ENCODE results near the gene KIF26B. TPM values are rescaled to one million over a fixed set of nuclear protein-coding genes. Genes with fewer than 3 reads are reported as not detected.
A peak's percentile ranks its signal among the peaks of the same experiment; 100 is the strongest.

The KIF26B gene
- total and polyA plus RNA-seq, 3 experiments from 2014 or later, result 0.11 to 0.16 TPM; not detected in 1

- Histone ChIP-seq H3K9me3 (ENCODE audit: low read length) (no peaks in the 10 kb centered on the region), H3K4me1 (ENCODE audit: insufficient read depth, low read length) (peaks cover 23% of the 10 kb centered on the region), H3K27ac (ENCODE audit: low read depth, low read length) (no peak overlapping the region), H3K36me3 (ENCODE audit: insufficient read depth, low read length) (no peaks in the 10 kb centered on the region), H3K4me3 (ENCODE audit: low read length) (peak overlapping the region; percentile 61), H3K27me3 (ENCODE audit: insufficient read depth, low read length, poor library complexity, severe bottlenecking) (peaks cover 30% of the 10 kb centered on the region)
- Mint-ChIP-seq H3K4me3 (peak overlapping the region; percentile 64 to 85 (median 80)), H3K27ac (no peak overlapping the region), H3K36me3 (peaks cover 0 to 8% (median 0%) of the 10 kb centered on the region in 3 donors), H3K4me1 (peaks cover 22 to 33% (median 30%) of the 10 kb centered on the region in 3 donors), H3K27me3 (peaks cover 37 to 68% of the 10 kb centered on the region in 2 donors), H3K9me3 (peaks cover 5 to 13% (median 9%) of the 10 kb centered on the region in 5 donors)
- ChIA-PET CTCF (interaction anchor here (1.1 to 1.3 kb wide), 2 partner anchors 10 to 11 kb away, joined by 3 read pairs; no protein-coding TSS in a partner anchor), POLR2A (no interaction called here)
- DNase-seq, result peak; percentile 33 to 75 (median 54)
Observed at GRCh38 chr1:245156041-245156735, 1.4 kb downstream of the KIF26B start.

GRCh38 chr1:245156736-245157505 lies 2.1 kb downstream of the KIF26B start:
- Histone ChIP-seq H3K27ac (ENCODE audit: low read depth, low read length) (no peak overlapping the region), H3K4me3 (ENCODE audit: low read length) (peak overlapping the region; percentile 36), H3K4me1 (ENCODE audit: insufficient read depth, low read length) (peaks cover 23% of the 10 kb centered on the region), H3K9me3 (ENCODE audit: low read length) (no peaks in the 10 kb centered on the region), H3K27me3 (ENCODE audit: insufficient read depth, low read length, poor library complexity, severe bottlenecking) (peaks cover 30% of the 10 kb centered on the region), H3K36me3 (ENCODE audit: insufficient read depth, low read length) (no peaks in the 10 kb centered on the region)
- Mint-ChIP-seq H3K36me3 (peaks cover 0 to 8% (median 0%) of the 10 kb centered on the region in 3 donors), H3K4me1 (peaks cover 22 to 33% (median 30%) of the 10 kb centered on the region in 3 donors), H3K27me3 (peaks cover 37 to 61% of the 10 kb centered on the region in 2 donors), H3K9me3 (peaks cover 5 to 13% (median 11%) of the 10 kb centered on the region in 5 donors), H3K4me3 (peak overlapping the region; percentile 67 to 78 (median 75)), H3K27ac (peak overlapping the region in 2 of 8 donors; percentile 13 to 19)
- ChIA-PET POLR2A (no interaction called here), CTCF (interaction anchor here (1.1 to 1.3 kb wide), 2 partner anchors 10 to 11 kb away, joined by 3 read pairs; no protein-coding TSS in a partner anchor)
- DNase-seq, result no peak

- Histone ChIP-seq H3K4me1 (ENCODE audit: insufficient read depth, low read length) (peaks cover 15% of the 10 kb centered on the region), H3K27me3 (ENCODE audit: insufficient read depth, low read length, poor library complexity, severe bottlenecking) (peaks cover 23% of the 10 kb centered on the region), H3K4me3 (ENCODE audit: low read length) (no peak overlapping the region), H3K27ac (ENCODE audit: low read depth, low read length) (no peak overlapping the region), H3K9me3 (ENCODE audit: low read length) (no peaks in the 10 kb centered on the region), H3K36me3 (ENCODE audit: insufficient read depth, low read length) (no peaks in the 10 kb centered on the region)
- H3K4me3 Mint-ChIP-seq, result no peak overlapping the region
- peaks cover 12 to 20% (median 17%) of the 10 kb centered on the region in 3 donors for H3K4me1 Mint-ChIP-seq
- H3K9me3 Mint-ChIP-seq, result peaks cover 5 to 13% (median 11%) of the 10 kb centered on the region in 5 donors
- ChIA-PET POLR2A (no interaction called here), CTCF (no interaction called here)
- H3K27me3 Mint-ChIP-seq, result peaks cover 23 to 54% of the 10 kb centered on the region in 2 donors
- no peak for DNase-seq
- H3K27ac Mint-ChIP-seq, result no peak overlapping the region
- peaks cover 0 to 11% (median 0%) of the 10 kb centered on the region in 3 donors for H3K36me3 Mint-ChIP-seq
Observed at GRCh38 chr1:245158913-245159312, 4.1 kb downstream of the KIF26B start.

- Mint-ChIP-seq H3K27me3 (peaks cover 21 to 58% of the 10 kb centered on the region in 2 donors), H3K27ac (no peak overlapping the region), H3K9me3 (peaks cover 5 to 13% (median 11%) of the 10 kb centered on the region in 5 donors), H3K4me3 (no peak overlapping the region), H3K36me3 (peaks cover 0 to 11% (median 0%) of the 10 kb centered on the region in 3 donors), H3K4me1 (peaks cover 7 to 14% (median 11%) of the 10 kb centered on the region in 3 donors)
- DNase-seq, result no peak
- peaks cover 18% of the 10 kb centered on the region for H3K27me3 ChIP-seq (ENCODE audit: insufficient read depth, low read length, poor library complexity, severe bottlenecking)
- H3K27ac ChIP-seq (ENCODE audit: low read depth, low read length), result no peak overlapping the region
- H3K4me3 ChIP-seq (ENCODE audit: low read length), result no peak overlapping the region
- no peaks in the 10 kb centered on the region for H3K36me3 ChIP-seq (ENCODE audit: insufficient read depth, low read length)
- peaks cover 7% of the 10 kb centered on the region for H3K4me1 ChIP-seq (ENCODE audit: insufficient read depth, low read length)
- CTCF ChIA-PET, result no interaction called here
- no peaks in the 10 kb centered on the region for H3K9me3 ChIP-seq (ENCODE audit: low read length)
- POLR2A ChIA-PET, result no interaction called here
Observed at GRCh38 chr1:245160288-245160687, 5.5 kb downstream of the KIF26B start.

GRCh38 chr1:245160741-245161400 lies 6.1 kb downstream of the KIF26B start:
- H3K4me1 ChIP-seq (ENCODE audit: insufficient read depth, low read length), result peaks cover 3% of the 10 kb centered on the region
- peaks cover 12% of the 10 kb centered on the region for H3K27me3 ChIP-seq (ENCODE audit: insufficient read depth, low read length, poor library complexity, severe bottlenecking)
- no peaks in the 10 kb centered on the region for H3K9me3 ChIP-seq (ENCODE audit: low read length)
- DNase-seq, result no peak
- H3K27ac ChIP-seq (ENCODE audit: low read depth, low read length), result no peak overlapping the region
- peaks cover 6 to 8% (median 6%) of the 10 kb centered on the region in 3 donors for H3K4me1 Mint-ChIP-seq
- peaks cover 26 to 58% of the 10 kb centered on the region in 2 donors for H3K27me3 Mint-ChIP-seq
- H3K4me3 ChIP-seq (ENCODE audit: low read length), result no peak overlapping the region
- H3K36me3 ChIP-seq (ENCODE audit: insufficient read depth, low read length), result no peaks in the 10 kb centered on the region
- H3K36me3 Mint-ChIP-seq, result peaks cover 0 to 14% (median 0%) of the 10 kb centered on the region in 3 donors
- POLR2A ChIA-PET, result no interaction called here
- CTCF ChIA-PET, result no interaction called here
- no peak overlapping the region for H3K27ac Mint-ChIP-seq
- peaks cover 5 to 15% (median 11%) of the 10 kb centered on the region in 5 donors for H3K9me3 Mint-ChIP-seq
- no peak overlapping the region for H3K4me3 Mint-ChIP-seq

GRCh38 chr1:245161866-245162265 lies 7.1 kb downstream of the KIF26B start:
- Histone ChIP-seq H3K27ac (ENCODE audit: low read depth, low read length) (no peak overlapping the region), H3K27me3 (ENCODE audit: insufficient read depth, low read length, poor library complexity, severe bottlenecking) (peaks cover 9% of the 10 kb centered on the region), H3K36me3 (ENCODE audit: insufficient read depth, low read length) (no peaks in the 10 kb centered on the region), H3K4me1 (ENCODE audit: insufficient read depth, low read length) (no peaks in the 10 kb centered on the region), H3K9me3 (ENCODE audit: low read length) (no peaks in the 10 kb centered on the region), H3K4me3 (ENCODE audit: low read length) (no peak overlapping the region)
- H3K4me1 Mint-ChIP-seq, result peaks cover 3 to 6% (median 6%) of the 10 kb centered on the region in 3 donors
- ChIA-PET CTCF (no interaction called here), POLR2A (no interaction called here)
- H3K36me3 Mint-ChIP-seq, result peaks cover 0 to 14% (median 0%) of the 10 kb centered on the region in 3 donors
- DNase-seq, result no peak
- H3K27me3 Mint-ChIP-seq, result peaks cover 33 to 64% of the 10 kb centered on the region in 2 donors
- H3K9me3 Mint-ChIP-seq, result peaks cover 5 to 15% (median 11%) of the 10 kb centered on the region in 5 donors
- H3K4me3 Mint-ChIP-seq, result no peak overlapping the region
- no peak overlapping the region for H3K27ac Mint-ChIP-seq

GRCh38 chr1:245166471-245166885 lies 11.7 kb downstream of the KIF26B start:
- Histone ChIP-seq H3K4me3 (ENCODE audit: low read length) (no peak overlapping the region), H3K27me3 (ENCODE audit: insufficient read depth, low read length, poor library complexity, severe bottlenecking) (peaks cover 7% of the 10 kb centered on the region), H3K9me3 (ENCODE audit: low read length) (no peaks in the 10 kb centered on the region), H3K36me3 (ENCODE audit: insufficient read depth, low read length) (no peaks in the 10 kb centered on the region), H3K27ac (ENCODE audit: low read depth, low read length) (no peak overlapping the region), H3K4me1 (ENCODE audit: insufficient read depth, low read length) (no peaks in the 10 kb centered on the region)
- Mint-ChIP-seq H3K27ac (no peak overlapping the region), H3K36me3 (peaks cover 0 to 7% (median 0%) of the 10 kb centered on the region in 3 donors), H3K9me3 (peaks cover 0 to 5% (median 0%) of the 10 kb centered on the region in 5 donors), H3K4me3 (no peak overlapping the region), H3K4me1 (no peaks in the 10 kb centered on the region), H3K27me3 (peaks cover 32 to 65% of the 10 kb centered on the region in 2 donors)
- ChIA-PET CTCF (interaction anchor here (1.0 kb wide), 1 partner anchor 10 kb away, joined by 3 read pairs; no protein-coding TSS in a partner anchor), POLR2A (no interaction called here)
- no peak for DNase-seq
